Endodermal cell (in vitro differentiated cells): ENCODE measurements around the gene PCNT. TPM values are rescaled to one million over a fixed set of nuclear protein-coding genes. Genes with fewer than 3 reads are reported as not detected.
"Not testable (repeated sequence)": the region's sequence is repeated elsewhere in the genome, so short reads cannot be mapped to it uniquely, and the experiment has no call there.

Source experiments
- DNase-seq: peaks from one replicate; pipeline ENCODE4 v3.0.0-alpha.2; 2017
- H3K27ac ChIP-seq: 2 replicates; pipeline ENCODE4 v1.5.1; 2013; ENCODE audit warnings: mild to moderate bottlenecking, low read depth, low read length, moderate library complexity
- H3K27me3 ChIP-seq: 2 replicates; pipeline ENCODE4 v1.6.1; 2013; ENCODE audit warnings: mild to moderate bottlenecking, low read length, moderate library complexity; ENCODE audit not compliant: insufficient read depth, control insufficient read depth, poor library complexity, severe bottlenecking
- H3K36me3 ChIP-seq: 2 replicates; pipeline ENCODE4 v1.7.0; 2013; ENCODE audit warnings: mild to moderate bottlenecking, low read length, moderate library complexity; ENCODE audit not compliant: control insufficient read depth, insufficient read depth
- H3K4me1 ChIP-seq: one replicate; pipeline ENCODE4 v1.7.0; 2013; ENCODE audit warnings: low read length; ENCODE audit not compliant: control insufficient read depth, insufficient read depth
- H3K4me3 ChIP-seq: 2 replicates; pipeline ENCODE4 v1.5.1; 2013; ENCODE audit warnings: mild to moderate bottlenecking, low read length, moderate library complexity
- H3K9ac ChIP-seq: 2 replicates; pipeline ENCODE4 v1.6.1; 2013; ENCODE audit warnings: mild to moderate bottlenecking, low read length, moderate library complexity; ENCODE audit not compliant: poor library complexity, severe bottlenecking; ENCODE audit errors: extremely low read depth
- H3K9me3 ChIP-seq: 2 replicates; pipeline ENCODE4 v1.6.1; 2013; ENCODE audit warnings: mild to moderate bottlenecking, low read length, moderate library complexity; ENCODE audit not compliant: control insufficient read depth
- H3K27ac Mint-ChIP-seq: 2 replicates; pipeline ENCODE4 v1.8.0; 2020; ENCODE audit warnings: mixed read lengths
- H3K27me3 Mint-ChIP-seq: 2 replicates; pipeline ENCODE4 v1.8.0; 2021; ENCODE audit warnings: mild to moderate bottlenecking, mixed read lengths; ENCODE audit not compliant: insufficient read depth
- H3K36me3 Mint-ChIP-seq: 2 replicates; pipeline ENCODE4 v1.8.0; 2020; ENCODE audit warnings: low read depth, mixed read lengths
- H3K4me1 Mint-ChIP-seq: 2 replicates; pipeline ENCODE4 v1.8.0; 2020; ENCODE audit warnings: mixed read lengths
- H3K4me3 Mint-ChIP-seq: 2 replicates; pipeline ENCODE4 v1.8.0; 2020; ENCODE audit warnings: mild to moderate bottlenecking, moderate library complexity, mixed read lengths
- H3K9me3 Mint-ChIP-seq: 2 replicates; pipeline ENCODE4 v1.8.0; 2020; ENCODE audit warnings: mild to moderate bottlenecking, mixed read lengths
- whole genome bisulfite sequencing, 2 experiments: methylation state at CpG; one replicate each; pipeline versions ENCODE4 v1.1.5 to v1.1.7; 2013; ENCODE audit warnings: missing lambda C conversion rate in 2 of 2, mixed read lengths in 1 of 2; ENCODE audit not compliant: insufficient coverage in 1 of 2, insufficient read length in 1 of 2; 5-methylcytosine and 5-hydroxymethylcytosine counted together
- total RNA-seq, 2 donors: library from RNA; stranded (reverse); fragmentation: NEBNext Ultra II Directional in 1 of 2; extraction: Animal tissue kit (Norgen Biotek cat#: 25700) in 1 of 2; gene quantifications; 2 replicates in 1 of 2; 3 replicates in 1 of 2; pipeline ENCODE4 v1.2.1, GENCODE V29; 2021
- TF ChIP-seq, protein P1 (sequence below): fragments of 200-600 bp; sonication (generic); conservative IDR thresholded peaks from 2 replicates; pipeline ENCODE4 v1.5.0; 2021; ENCODE audit warnings: antibody characterized with exemption, mild to moderate bottlenecking

Gene PCNT
- total RNA-seq, 2 donors from 2014 or later: 40.1 to 40.7 TPM

DNA sequence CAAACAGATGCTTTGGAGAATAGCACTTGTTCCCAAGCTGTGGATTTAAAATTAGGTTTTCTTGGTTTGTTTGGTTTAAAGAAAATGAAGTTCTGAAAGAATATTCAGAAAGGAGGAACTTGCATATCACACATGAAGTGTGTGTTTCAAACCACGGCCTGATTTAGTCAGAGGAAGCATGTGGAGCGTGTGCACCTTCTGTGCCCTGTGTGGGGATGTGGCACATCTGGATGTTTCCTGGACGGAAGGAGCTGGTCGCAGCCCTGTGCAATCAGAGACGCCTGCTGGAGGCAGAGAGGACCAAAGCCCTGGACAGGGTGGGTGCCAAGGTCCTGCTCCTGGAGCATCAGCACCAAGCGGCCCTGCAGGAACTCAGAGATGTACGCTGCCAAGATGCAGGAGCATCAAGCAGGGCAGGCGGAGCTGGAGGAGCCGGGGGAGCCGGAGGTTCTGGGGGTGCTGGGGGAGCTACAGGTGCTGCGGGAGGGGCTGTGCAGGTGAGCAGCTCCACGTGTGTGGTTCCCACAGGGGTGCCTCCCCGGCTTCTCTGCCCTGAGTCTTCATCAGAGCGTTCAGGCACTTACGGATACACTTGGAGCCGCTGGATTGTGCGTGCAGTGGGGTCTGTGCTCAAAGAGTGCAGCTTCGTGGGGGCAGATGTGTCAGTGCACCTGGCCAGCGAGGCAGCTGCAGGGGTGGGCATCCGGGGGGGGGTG lies 45.7 kb downstream of the PCNT start:
- Histone ChIP-seq H3K4me1 (no peaks in the 10 kb centered on the region), H3K27ac (no peak overlapping the region), H3K27me3 (no peaks in the 10 kb centered on the region), H3K9ac (no peak overlapping the region), H3K36me3 (peaks cover 58% of the 10 kb centered on the region), H3K4me3 (no peak overlapping the region), H3K9me3 (no peaks in the 10 kb centered on the region)
- Mint-ChIP-seq H3K4me3 (no peak overlapping the region), H3K27me3 (no peaks in the 10 kb centered on the region), H3K4me1 (no peaks in the 10 kb centered on the region), H3K9me3 (no peaks in the 10 kb centered on the region), H3K27ac (no peak overlapping the region), H3K36me3 (peaks cover 58% of the 10 kb centered on the region)
- 90 to 93% methylated on average over 14 to 20 of the region's 20 CpGs for WGBS, 2 experiments
- no peak for DNase-seq
- TF ChIP-seq, protein P1, sequence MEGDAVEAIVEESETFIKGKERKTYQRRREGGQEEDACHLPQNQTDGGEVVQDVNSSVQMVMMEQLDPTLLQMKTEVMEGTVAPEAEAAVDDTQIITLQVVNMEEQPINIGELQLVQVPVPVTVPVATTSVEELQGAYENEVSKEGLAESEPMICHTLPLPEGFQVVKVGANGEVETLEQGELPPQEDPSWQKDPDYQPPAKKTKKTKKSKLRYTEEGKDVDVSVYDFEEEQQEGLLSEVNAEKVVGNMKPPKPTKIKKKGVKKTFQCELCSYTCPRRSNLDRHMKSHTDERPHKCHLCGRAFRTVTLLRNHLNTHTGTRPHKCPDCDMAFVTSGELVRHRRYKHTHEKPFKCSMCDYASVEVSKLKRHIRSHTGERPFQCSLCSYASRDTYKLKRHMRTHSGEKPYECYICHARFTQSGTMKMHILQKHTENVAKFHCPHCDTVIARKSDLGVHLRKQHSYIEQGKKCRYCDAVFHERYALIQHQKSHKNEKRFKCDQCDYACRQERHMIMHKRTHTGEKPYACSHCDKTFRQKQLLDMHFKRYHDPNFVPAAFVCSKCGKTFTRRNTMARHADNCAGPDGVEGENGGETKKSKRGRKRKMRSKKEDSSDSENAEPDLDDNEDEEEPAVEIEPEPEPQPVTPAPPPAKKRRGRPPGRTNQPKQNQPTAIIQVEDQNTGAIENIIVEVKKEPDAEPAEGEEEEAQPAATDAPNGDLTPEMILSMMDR: no peak

DNA sequence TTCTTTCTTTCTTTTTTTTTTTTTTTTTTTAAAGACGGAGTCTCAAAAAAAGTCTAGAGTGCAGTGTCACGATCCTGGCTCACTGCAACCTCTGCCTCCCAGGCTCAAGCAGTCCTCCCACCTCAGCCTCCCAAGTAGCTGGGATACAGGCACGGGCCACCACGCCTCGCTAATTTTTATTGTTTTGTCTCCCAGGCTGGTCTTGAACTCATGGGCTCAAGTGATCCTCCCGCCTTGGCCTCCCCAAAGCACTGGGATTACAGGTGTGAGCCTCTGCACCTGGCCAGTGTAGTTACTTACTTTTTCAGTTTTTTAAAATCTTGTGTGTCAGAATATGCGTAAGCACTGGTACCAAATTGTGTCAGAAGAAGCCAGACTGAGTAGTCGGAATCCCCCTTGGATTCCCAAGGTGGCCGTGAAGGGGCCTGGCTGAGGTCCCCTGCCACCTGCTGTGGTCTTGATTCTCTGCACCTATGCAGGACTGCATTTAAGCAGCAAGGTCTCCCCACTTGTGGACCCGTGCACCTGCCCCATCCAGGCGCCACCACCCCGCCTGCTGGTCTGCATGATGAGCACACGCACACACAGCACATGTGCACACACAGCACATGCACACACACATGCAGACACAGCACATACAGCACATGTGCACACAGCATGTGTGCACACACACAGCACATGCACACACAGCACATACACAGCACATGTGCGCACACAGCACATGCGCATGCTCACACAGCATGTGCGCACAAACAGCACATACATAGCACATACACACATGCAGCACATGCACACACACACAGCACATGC lies 47.5 kb downstream of the PCNT start:
- H3K9me3 ChIP-seq: no peaks in the 10 kb centered on the region
- Mint-ChIP-seq H3K36me3 (peaks cover 44% of the 10 kb centered on the region), H3K4me3 (no peak overlapping the region), H3K27me3 (no peaks in the 10 kb centered on the region), H3K9me3 (no peaks in the 10 kb centered on the region), H3K27ac (no peak overlapping the region), H3K4me1 (no peaks in the 10 kb centered on the region)
- no peaks in the 10 kb centered on the region for H3K27me3 ChIP-seq
- DNase-seq: no peak
- TF ChIP-seq, protein P1: no peak
- 91 to 95% methylated on average over 7 to 16 of the region's 16 CpGs for WGBS, 2 experiments
- H3K9ac ChIP-seq: no peak overlapping the region
- H3K36me3 ChIP-seq: peaks cover 41% of the 10 kb centered on the region
- H3K4me3 ChIP-seq: no peak overlapping the region
- H3K4me1 ChIP-seq: no peaks in the 10 kb centered on the region
- no peak overlapping the region for H3K27ac ChIP-seq

DNA sequence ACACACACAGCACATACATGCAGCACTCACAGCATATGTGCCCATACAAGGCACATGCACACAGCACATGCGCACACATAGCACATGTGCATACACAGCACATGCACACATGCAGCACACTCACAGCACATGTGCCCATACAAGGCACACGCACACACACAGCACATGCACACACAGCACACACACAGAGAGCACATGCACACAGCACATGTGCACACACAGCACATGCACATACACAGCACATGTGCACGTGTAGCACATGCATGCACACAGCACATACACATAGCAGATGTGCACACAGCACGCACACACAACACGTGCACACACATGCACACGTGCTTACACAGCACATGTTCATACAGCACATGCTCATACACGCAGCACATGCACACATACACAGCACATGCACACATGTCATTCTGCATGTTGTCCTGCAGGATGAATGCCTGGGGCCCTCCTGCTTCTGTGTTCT lies 48.1 kb downstream of the PCNT start:
- H3K4me3 ChIP-seq: no peak overlapping the region
- Mint-ChIP-seq H3K27ac (no peak overlapping the region), H3K36me3 (peaks cover 42% of the 10 kb centered on the region), H3K4me1 (no peaks in the 10 kb centered on the region), H3K9me3 (no peaks in the 10 kb centered on the region), H3K4me3 (no peak overlapping the region), H3K27me3 (no peaks in the 10 kb centered on the region)
- no peaks in the 10 kb centered on the region for H3K27me3 ChIP-seq
- no peaks in the 10 kb centered on the region for H3K9me3 ChIP-seq
- peaks cover 36% of the 10 kb centered on the region for H3K36me3 ChIP-seq
- TF ChIP-seq, protein P1: no peak
- H3K4me1 ChIP-seq: no peaks in the 10 kb centered on the region
- DNase-seq: no peak
- WGBS, 2 experiments: 88 to 95% methylated on average over 3 to 7 of the region's 7 CpGs
- no peak overlapping the region for H3K27ac ChIP-seq
- H3K9ac ChIP-seq: no peak overlapping the region

DNA sequence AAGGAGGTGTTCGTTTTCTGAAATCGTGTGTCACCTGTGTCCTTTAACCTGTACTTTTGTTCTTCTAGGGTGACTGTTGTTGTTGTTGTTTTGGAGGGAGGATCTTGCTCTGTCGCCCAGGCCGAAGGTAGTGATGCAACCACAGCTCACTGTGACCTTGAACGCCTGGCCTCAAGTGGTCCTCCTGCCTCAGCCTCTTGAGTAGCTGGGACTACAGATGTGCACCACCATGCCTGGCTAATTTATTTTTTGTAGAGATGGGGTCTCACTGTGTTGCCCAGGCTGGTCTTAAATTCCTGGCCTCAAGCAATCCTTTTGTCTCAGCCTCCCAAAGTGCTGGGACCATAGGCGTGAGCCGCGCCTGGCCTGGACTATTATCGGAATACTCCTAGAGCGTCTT lies 49.0 kb downstream of the PCNT start:
- not testable (repeated sequence) for H3K27me3 Mint-ChIP-seq, H3K4me3 Mint-ChIP-seq, H3K9me3 ChIP-seq, H3K9ac ChIP-seq, H3K4me1 Mint-ChIP-seq, H3K27ac Mint-ChIP-seq, H3K27ac ChIP-seq, H3K4me3 ChIP-seq, H3K4me1 ChIP-seq, H3K27me3 ChIP-seq, H3K9me3 Mint-ChIP-seq, DNase-seq
- peaks cover 34% of the 10 kb centered on the region for H3K36me3 ChIP-seq
- peaks cover 39% of the 10 kb centered on the region for H3K36me3 Mint-ChIP-seq
- WGBS, 2 experiments: 89 to 91% methylated on average over 7 to 10 of the region's 10 CpGs
